PC-3 (cell line): ENCODE results near the gene ZNF324B. TPM values are rescaled to one million over a fixed set of nuclear protein-coding genes. Genes with fewer than 3 reads are reported as not detected.

Experiments
- ATAC-seq: fragments of 200-7000 bp; cut with Tn5 transposase; 2 replicates; pipeline ENCODE4 v1.9.1; 2020; ENCODE audit warnings: mild to moderate bottlenecking, moderate library complexity
- BruUV-seq: library from RNA; stranded (reverse); fragments of 400-500 nt; replicated peaks from 2 replicates; lab custom pipeline; 2021; lab: Mats Ljungman, UMichigan
- CTCF ChIA-PET: fragments of 300-600 bp; sonication (Branson Sonifier 250); formaldehyde crosslinking; loops from one replicate; lab custom pipeline; 2022; ENCODE audit warnings: antibody characterized with exemption; lab: Charles Lee
- POLR2A ChIA-PET: fragments of 300-600 bp; sonication (Branson Sonifier 250); formaldehyde crosslinking; loops from one replicate; lab custom pipeline; 2022; ENCODE audit warnings: antibody characterized with exemption; ENCODE audit not compliant: unreplicated experiment; lab: Charles Lee
- DNase-seq: peaks from one replicate; pipeline ENCODE4 v3.0.0-alpha.2; 2015
- H2AFZ ChIP-seq: fragments of 300-600 bp; sonication (generic); 2 replicates; pipeline ENCODE4 v1.6.0; 2016; ENCODE audit warnings: antibody characterized with exemption, low read length
- H3F3A ChIP-seq: fragments of 300-600 bp; sonication (generic); one replicate; pipeline ENCODE4 v1.6.0; 2017; ENCODE audit warnings: antibody characterized with exemption, low read length, control low read depth, mild to moderate bottlenecking; ENCODE audit not compliant: unreplicated experiment
- H3K27ac ChIP-seq: fragments of 300-600 bp; sonication (generic); 2 replicates; pipeline ENCODE4 v1.5.1; 2016; ENCODE audit warnings: mild to moderate bottlenecking, low read length
- H3K27me3 ChIP-seq: fragments of 300-600 bp; sonication (generic); 2 replicates; pipeline ENCODE4 v1.6.1; 2016; ENCODE audit warnings: low read length, mixed read lengths
- H3K36me3 ChIP-seq: fragments of 300-600 bp; sonication (generic); 2 replicates; pipeline ENCODE4 v1.6.1; 2016; ENCODE audit warnings: low read depth, mixed run types, low read length, mixed read lengths
- H3K4me1 ChIP-seq: fragments of 300-600 bp; sonication (generic); 2 replicates; pipeline ENCODE4 v1.5.1; 2016; ENCODE audit warnings: low read length; ENCODE audit not compliant: insufficient read depth
- H3K4me2 ChIP-seq: fragments of 300-600 bp; sonication (generic); 2 replicates; pipeline ENCODE4 v1.6.0; 2016; ENCODE audit warnings: low read length
- H3K4me3 ChIP-seq: fragments of 300-600 bp; sonication (generic); 2 replicates; pipeline ENCODE4 v1.5.1; 2016; ENCODE audit warnings: mild to moderate bottlenecking, low read length, mixed read lengths
- H3K79me2 ChIP-seq: fragments of 300-600 bp; sonication (generic); 2 replicates; pipeline ENCODE4 v1.6.1; 2017; ENCODE audit warnings: low read length, mixed read lengths
- H3K9ac ChIP-seq: fragments of 300-600 bp; sonication (generic); 2 replicates; pipeline ENCODE4 v1.6.0; 2016; ENCODE audit warnings: mild to moderate bottlenecking, low read length
- H3K9me2 ChIP-seq: fragments of 300-600 bp; sonication (generic); replicated peaks from 2 replicates; pipeline ENCODE4 v1.6.1; 2016; ENCODE audit warnings: mixed run types, low read length, mixed read lengths
- H3K9me3 ChIP-seq: fragments of 300-600 bp; sonication (generic); 2 replicates; pipeline ENCODE4 v1.6.1; 2016; ENCODE audit warnings: low read length, mixed read lengths
- H4K20me1 ChIP-seq: fragments of 300-600 bp; sonication (generic); 2 replicates; pipeline ENCODE4 v1.6.1; 2016; ENCODE audit warnings: low read length, mixed read lengths
- EZH2 ChIP-seq: fragments of 300-600 bp; sonication (generic); IDR thresholded peaks from one replicate; pipeline ENCODE4 v1.6.1; 2017; ENCODE audit warnings: antibody characterized with exemption, mild to moderate bottlenecking, low read length; ENCODE audit not compliant: unreplicated experiment
- EZH2phosphoT487 ChIP-seq: fragments of 300-600 bp; sonication (generic); IDR thresholded peaks from 2 replicates; pipeline ENCODE4 v1.6.1; 2018; ENCODE audit warnings: mild to moderate bottlenecking, antibody characterized with exemption, low read length, borderline replicate concordance
- intact Hi-C: fragments of 100-400 bp; cut with micrococcal nuclease; formaldehyde crosslinking; loops from 2 replicates; pipeline ENCODE4 v1.9.0; 2023
- total RNA-seq: library from RNA; depleted of rRNA; stranded (reverse); fragments of >200 nt; gene quantifications from 2 replicates; pipeline ENCODE4 v1.2.3, GENCODE V29; 2014
- TF ChIP-seq, protein P1 (sequence below): fragments of 300-600 bp; sonication (generic); conservative IDR thresholded peaks from 2 replicates; pipeline ENCODE4 v1.5.1; 2017; ENCODE audit warnings: antibody characterized with exemption, low read depth, mild to moderate bottlenecking, low read length

ZNF324B gene
- total RNA-seq, 1 experiment from 2014 or later: 11.2 TPM

DNA sequence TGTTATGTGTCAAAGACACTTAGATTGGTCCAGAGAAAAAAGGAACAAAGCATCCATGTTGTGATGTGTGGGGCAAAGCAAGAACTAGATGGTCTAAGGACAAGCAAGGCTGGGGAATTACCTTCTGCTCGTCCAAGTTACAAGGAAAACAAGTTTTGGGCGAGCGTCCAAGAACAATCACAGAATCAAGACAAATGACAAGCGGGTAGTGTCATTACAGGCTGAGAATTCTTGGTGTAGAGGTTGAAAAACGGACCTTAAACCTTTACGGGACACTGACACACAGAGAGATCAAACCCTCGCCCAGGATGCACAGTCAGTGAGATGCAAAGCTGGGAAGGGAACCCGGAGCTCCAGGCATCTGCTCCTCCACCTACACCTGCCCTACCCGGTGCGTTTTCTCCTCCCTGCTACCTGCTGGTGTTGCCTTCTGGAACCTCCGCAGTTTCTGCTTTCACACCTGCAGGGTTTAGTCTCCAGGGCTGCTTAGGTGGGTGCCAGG is 515 bp upstream of the ZNF324B start:
- peaks cover 4% of the 10 kb centered on the region; the same call in 1 of the 2 replicates for H3K79me2 ChIP-seq
- H3K4me1 ChIP-seq: peaks cover 5% of the 10 kb centered on the region
- peaks cover 25% of the 10 kb centered on the region for H3K9me3 ChIP-seq
- H2AFZ ChIP-seq: peak overlapping the region; percentile 93
- intact Hi-C loops: loop anchor here (1.0 to 2.0 kb wide), 2 partner anchors 42 to 70 kb away; partner anchors contain the start of gene ZNF837
- TF ChIP-seq EZH2phosphoT487: no peak
- TF ChIP-seq EZH2: no peak
- H3K9me2 ChIP-seq: no peaks in the 10 kb centered on the region
- H3K27me3 ChIP-seq: no peaks in the 10 kb centered on the region
- peak overlapping the region; percentile 74 for H3K4me3 ChIP-seq
- peak; percentile 52 for ATAC-seq
- no TSS peak for BruUV-seq
- ChIA-PET CTCF (interaction anchor here (0.6 to 1.0 kb wide), 2 partner anchors 15 to 68 kb away, joined by 3 read pairs; no protein-coding TSS in a partner anchor), POLR2A (interaction anchor here (0.7 kb wide), 1 partner anchor 32 kb away, joined by 3 read pairs; no protein-coding TSS in a partner anchor)
- H3K36me3 ChIP-seq: no peaks in the 10 kb centered on the region
- peak overlapping the region; percentile 90 for H3K4me2 ChIP-seq
- H3F3A ChIP-seq: no peaks in the 10 kb centered on the region
- peak; percentile 51 for DNase-seq
- H3K27ac ChIP-seq: no peak overlapping the region
- 0 out of 2 replicates have a peak overlapping the region, but pooled peaks have one; percentile 73 for H3K9ac ChIP-seq
- no peaks in the 10 kb centered on the region for H4K20me1 ChIP-seq

DNA sequence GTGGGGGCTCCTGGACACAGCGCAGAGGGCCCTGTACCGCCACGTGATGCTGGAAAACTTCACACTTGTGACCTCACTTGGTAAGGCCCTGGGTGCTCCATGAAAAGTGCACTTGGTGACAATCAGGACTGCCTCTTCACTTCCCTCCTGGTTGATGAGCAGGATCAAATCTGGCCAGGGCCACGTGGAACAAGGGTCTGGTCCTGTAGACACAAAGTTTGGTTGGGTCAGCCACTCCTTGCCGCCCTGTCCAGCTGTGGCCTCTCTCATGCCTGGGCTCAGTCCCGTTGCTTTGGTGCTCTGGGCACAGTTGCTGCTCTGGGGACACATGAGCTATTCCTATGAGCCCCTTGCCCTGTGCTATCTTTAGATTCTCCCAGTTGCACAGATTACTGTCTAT is 2.3 kb downstream of the ZNF324B start:
- TF ChIP-seq, protein P1, sequence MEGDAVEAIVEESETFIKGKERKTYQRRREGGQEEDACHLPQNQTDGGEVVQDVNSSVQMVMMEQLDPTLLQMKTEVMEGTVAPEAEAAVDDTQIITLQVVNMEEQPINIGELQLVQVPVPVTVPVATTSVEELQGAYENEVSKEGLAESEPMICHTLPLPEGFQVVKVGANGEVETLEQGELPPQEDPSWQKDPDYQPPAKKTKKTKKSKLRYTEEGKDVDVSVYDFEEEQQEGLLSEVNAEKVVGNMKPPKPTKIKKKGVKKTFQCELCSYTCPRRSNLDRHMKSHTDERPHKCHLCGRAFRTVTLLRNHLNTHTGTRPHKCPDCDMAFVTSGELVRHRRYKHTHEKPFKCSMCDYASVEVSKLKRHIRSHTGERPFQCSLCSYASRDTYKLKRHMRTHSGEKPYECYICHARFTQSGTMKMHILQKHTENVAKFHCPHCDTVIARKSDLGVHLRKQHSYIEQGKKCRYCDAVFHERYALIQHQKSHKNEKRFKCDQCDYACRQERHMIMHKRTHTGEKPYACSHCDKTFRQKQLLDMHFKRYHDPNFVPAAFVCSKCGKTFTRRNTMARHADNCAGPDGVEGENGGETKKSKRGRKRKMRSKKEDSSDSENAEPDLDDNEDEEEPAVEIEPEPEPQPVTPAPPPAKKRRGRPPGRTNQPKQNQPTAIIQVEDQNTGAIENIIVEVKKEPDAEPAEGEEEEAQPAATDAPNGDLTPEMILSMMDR: no peak
- TF ChIP-seq EZH2phosphoT487 (no peak), EZH2 (no peak)

DNA sequence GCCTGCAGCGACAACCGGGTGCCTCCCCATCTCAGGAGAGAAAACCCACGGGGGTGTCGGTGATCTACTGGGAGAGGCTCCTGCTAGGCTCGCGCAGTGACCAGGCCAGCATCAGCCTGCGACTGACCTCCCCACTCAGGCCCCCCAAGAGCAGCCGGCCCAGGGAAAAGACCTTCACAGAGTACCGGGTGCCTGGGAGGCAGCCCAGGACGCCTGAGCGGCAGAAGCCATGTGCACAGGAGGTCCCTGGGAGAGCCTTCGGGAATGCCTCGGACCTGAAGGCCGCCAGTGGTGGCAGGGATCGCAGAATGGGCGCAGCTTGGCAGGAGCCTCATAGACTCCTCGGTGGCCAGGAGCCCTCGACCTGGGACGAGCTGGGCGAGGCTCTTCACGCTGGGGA is 3.9 kb downstream of the ZNF324B start:
- Histone ChIP-seq H3K79me2 (peaks cover 4% of the 10 kb centered on the region; the same call in 1 of the 2 replicates), H4K20me1 (0 out of 2 replicates have a peak, but pooled peaks cover 5% of the 10 kb centered on the region), H3K36me3 (0 out of 2 replicates have a peak, but pooled peaks cover 4% of the 10 kb centered on the region), H3K27ac (no peak overlapping the region), H3K9ac (no peak overlapping the region), H2AFZ (no peak overlapping the region), H3K9me2 (no peaks in the 10 kb centered on the region), H3K4me1 (peaks cover 16% of the 10 kb centered on the region), H3K4me2 (no peak overlapping the region), H3F3A (peaks cover 7% of the 10 kb centered on the region), H3K4me3 (no peak overlapping the region), H3K9me3 (no peaks in the 10 kb centered on the region), H3K27me3 (no peaks in the 10 kb centered on the region)
- no TSS peak for BruUV-seq
- TF ChIP-seq EZH2: no peak
- no peak for TF ChIP-seq EZH2phosphoT487
- TF ChIP-seq, protein P1: no peak
- POLR2A ChIA-PET: no interaction called here
- CTCF ChIA-PET: no interaction called here
- intact Hi-C loops: no loop called here
- ATAC-seq: no peak
- no peak for DNase-seq

More for the DNA sequence above, 2.3 kb downstream of the ZNF324B start:
- H3K4me2 ChIP-seq: no peak overlapping the region
- POLR2A ChIA-PET: no interaction called here
- H2AFZ ChIP-seq: no peak overlapping the region
- CTCF ChIA-PET: no interaction called here
- ATAC-seq (no peak), DNase-seq (no peak)
- peaks cover 5% of the 10 kb centered on the region for H3K4me1 ChIP-seq
- BruUV-seq: no TSS peak
- peaks cover 10% of the 10 kb centered on the region for H3K9me3 ChIP-seq
- intact Hi-C loops: no loop called here
- no peaks in the 10 kb centered on the region for H3F3A ChIP-seq
- H3K9ac ChIP-seq: no peak overlapping the region
- H4K20me1 ChIP-seq: no peaks in the 10 kb centered on the region
- H3K36me3 ChIP-seq: 0 out of 2 replicates have a peak, but pooled peaks cover 4% of the 10 kb centered on the region
- no peak overlapping the region for H3K4me3 ChIP-seq
- peaks cover 4% of the 10 kb centered on the region; the same call in 1 of the 2 replicates for H3K79me2 ChIP-seq
- no peaks in the 10 kb centered on the region for H3K27me3 ChIP-seq
- H3K27ac ChIP-seq: no peak overlapping the region
- no peaks in the 10 kb centered on the region for H3K9me2 ChIP-seq
